DND-41 (cell line): ENCODE data around the gene NSUN2.

Experiments
- CTCF ChIP-seq: IDR thresholded peaks from 2 replicates; pipeline ENCODE4 v1.5.1; 2012; ENCODE audit warnings: borderline replicate concordance, low read length, moderate library complexity, mild to moderate bottlenecking; ENCODE audit not compliant: poor library complexity, severe bottlenecking; ENCODE audit errors: extremely low read depth
- EZH2 ChIP-seq: IDR thresholded peaks from 3 replicates; pipeline ENCODE4 v1.6.1; 2012; ENCODE audit warnings: borderline replicate concordance, low read depth, mild to moderate bottlenecking, moderate library complexity, low read length, inconsistent platforms; ENCODE audit not compliant: severe bottlenecking

- TF ChIP-seq CTCF (no peak), EZH2 (no peak)
Measured at GRCh38 chr5:6616632-6617031, 16.2 kb downstream of the NSUN2 start.
